K562 (cell line): ENCODE data around the gene MRPL30. TPM values are rescaled to one million over a fixed set of nuclear protein-coding genes. Genes with fewer than 3 reads are reported as not detected.
A peak's percentile ranks its signal among the peaks of the same experiment; 100 is the strongest.

Source experiments
- ARID3B ChIP-seq: fragments of 250-450 bp; sonication (Bioruptor Pico); IDR thresholded peaks from 2 replicates; pipeline ENCODE4 v1.4.0; 2020; ENCODE audit warnings: borderline replicate concordance
- GTF2B ChIP-seq: IDR thresholded peaks from 2 replicates; pipeline ENCODE4 v1.6.1; 2011; ENCODE audit not compliant: insufficient read length; ENCODE audit errors: extremely low read depth
- IFI16 ChIP-seq: fragments of 250-450 bp; sonication (Bioruptor Pico); IDR thresholded peaks from 2 replicates; pipeline ENCODE4 v2.1.2; 2022; ENCODE audit warnings: mild to moderate bottlenecking, inconsistent platforms
- MECOM ChIP-seq: fragments of 250-450 bp; sonication (Bioruptor Pico); IDR thresholded peaks from 2 replicates; pipeline ENCODE4 v1.8.0; 2022; ENCODE audit warnings: inconsistent platforms
- NFIC ChIP-seq: fragments of 450-650 bp; IDR thresholded peaks from 2 replicates; pipeline ENCODE4 v1.6.1; 2017; ENCODE audit warnings: mild to moderate bottlenecking, inconsistent platforms
- RAD51 ChIP-seq: fragments of 450-650 bp; IDR thresholded peaks from 2 replicates; pipeline ENCODE4 v1.7.1; 2016; ENCODE audit warnings: low read depth, mild to moderate bottlenecking, borderline replicate concordance
- SAFB ChIP-seq: fragments of 200-400 bp; formaldehyde crosslinking; IDR thresholded peaks from 2 replicates; pipeline ENCODE4 v1.6.1; 2017; ENCODE audit warnings: low read depth, low read length, borderline replicate concordance
- SIX5 ChIP-seq, 2 experiments: IDR thresholded peaks; 2 replicates each; pipeline ENCODE4 v1.6.1; 2011; ENCODE audit warnings: low read length in 2 of 2, borderline replicate concordance in 1 of 2, low read depth in 1 of 2, mild to moderate bottlenecking in 1 of 2, moderate library complexity in 1 of 2; ENCODE audit not compliant: insufficient read depth in 1 of 2
- TCF3 ChIP-seq: sonication (generic); formaldehyde crosslinking; IDR thresholded peaks from 2 replicates; pipeline ENCODE4 v1.4.0; 2020; ENCODE audit warnings: mild to moderate bottlenecking, missing genetic modification reagents
- THRAP3 ChIP-seq: fragments of 450-650 bp; IDR thresholded peaks from 2 replicates; pipeline ENCODE4 v1.6.1; 2016; ENCODE audit warnings: mild to moderate bottlenecking, inconsistent platforms, borderline replicate concordance
- USF2 ChIP-seq: sonication (generic); formaldehyde crosslinking; IDR thresholded peaks from 2 replicates; pipeline ENCODE4 v1.5.0; 2020; ENCODE audit warnings: missing genetic modification reagents
- ZFP1 ChIP-seq: fragments of 450-650 bp; formaldehyde crosslinking; IDR thresholded peaks from 2 replicates; pipeline ENCODE4 v1.4.0; 2020; ENCODE audit warnings: mild to moderate bottlenecking, mixed read lengths
- ZNF449 ChIP-seq: fragments of 250-450 bp; sonication (Bioruptor Pico); IDR thresholded peaks from 2 replicates; pipeline ENCODE4 v1.8.0; 2022; ENCODE audit warnings: moderate library complexity, mild to moderate bottlenecking, inconsistent platforms
- ZNF518B ChIP-seq: fragments of 250-450 bp; sonication (Bioruptor Pico); IDR thresholded peaks from 2 replicates; pipeline ENCODE4 v1.5.0; 2021; ENCODE audit warnings: mild to moderate bottlenecking, moderate library complexity
- ZNF586 ChIP-seq: fragments of 450-650 bp; formaldehyde crosslinking; conservative IDR thresholded peaks from 2 replicates; pipeline ENCODE4 v1.4.0; 2020; ENCODE audit warnings: mild to moderate bottlenecking, moderate library complexity
- ZNF77 ChIP-seq: fragments of 250-450 bp; sonication (Bioruptor Pico); IDR thresholded peaks from 2 replicates; pipeline ENCODE4 v1.5.0; 2020
- polyA plus RNA-seq, 8 experiments: library from polyadenylated mRNA; depleted of rRNA in 4 of 8; stranded (reverse) in 5 of 8; unstranded in 3 of 8; fragments of >200 nt; fragmentation: Nextera tagmentation in 2 of 8; fragmentation: Illumina TruSeq in 1 of 8; extraction: Ambion mirVana in 2 of 8; extraction: Trizol in 1 of 8; gene quantifications; 2 replicates each; pipeline versions ENCODE4 v1.2.1 to v1.2.3, GENCODE V29; 2011 to 2014; ENCODE audit warnings: inconsistent platforms in 1 of 8, missing spikeins in 1 of 8
- total RNA-seq, 7 experiments: library from RNA; depleted of rRNA in 6 of 7; stranded (reverse); fragments of >200 nt in 6 of 7; fragmentation: Illumina TruSeq in 2 of 7; extraction: Trizol in 2 of 7; gene quantifications; 2 replicates each; pipeline versions ENCODE4 v1.2.1 to v1.2.3, GENCODE V29; 2011 to 2021; ENCODE audit warnings: low replicate concordance in 1 of 7
- TF ChIP-seq, protein P1 (sequence below): fragments of 250-450 bp; sonication (Bioruptor Pico); IDR thresholded peaks from 2 replicates; pipeline ENCODE4 v1.8.0; 2021; ENCODE audit warnings: moderate library complexity, mild to moderate bottlenecking, inconsistent platforms

MRPL30 gene
- total and polyA plus RNA-seq, 9 of the 15 experiments (the other 6 are each of a cell fraction or from before 2014, with no cell fraction given), result 63.3 to 130 (median 87.0) TPM

GRCh38 chr2:99180755-99181623 lies at the start of gene MRPL30, which contains the start of gene MITD1 (continued):
- no peak for TF ChIP-seq THRAP3
- TF ChIP-seq USF2 (CRISPR knock-in tag), result peak; percentile 96
- TF ChIP-seq, protein P1, sequence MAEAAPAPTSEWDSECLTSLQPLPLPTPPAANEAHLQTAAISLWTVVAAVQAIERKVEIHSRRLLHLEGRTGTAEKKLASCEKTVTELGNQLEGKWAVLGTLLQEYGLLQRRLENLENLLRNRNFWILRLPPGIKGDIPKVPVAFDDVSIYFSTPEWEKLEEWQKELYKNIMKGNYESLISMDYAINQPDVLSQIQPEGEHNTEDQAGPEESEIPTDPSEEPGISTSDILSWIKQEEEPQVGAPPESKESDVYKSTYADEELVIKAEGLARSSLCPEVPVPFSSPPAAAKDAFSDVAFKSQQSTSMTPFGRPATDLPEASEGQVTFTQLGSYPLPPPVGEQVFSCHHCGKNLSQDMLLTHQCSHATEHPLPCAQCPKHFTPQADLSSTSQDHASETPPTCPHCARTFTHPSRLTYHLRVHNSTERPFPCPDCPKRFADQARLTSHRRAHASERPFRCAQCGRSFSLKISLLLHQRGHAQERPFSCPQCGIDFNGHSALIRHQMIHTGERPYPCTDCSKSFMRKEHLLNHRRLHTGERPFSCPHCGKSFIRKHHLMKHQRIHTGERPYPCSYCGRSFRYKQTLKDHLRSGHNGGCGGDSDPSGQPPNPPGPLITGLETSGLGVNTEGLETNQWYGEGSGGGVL (CRISPR knock-in tag), result no peak
- no peak for TF ChIP-seq ZNF449 (CRISPR knock-in tag)
- TF ChIP-seq ZNF586 (CRISPR knock-in tag), result no peak
- TF ChIP-seq ZNF518B (CRISPR knock-in tag), result no peak
- no peak for TF ChIP-seq SAFB
- TF ChIP-seq IFI16, result no peak
- TF ChIP-seq RAD51, result peak; percentile 95
- no peak for TF ChIP-seq ZFP1 (CRISPR knock-in tag)
- no peak for TF ChIP-seq ZNF77 (CRISPR knock-in tag)
- peak; percentile 67 for TF ChIP-seq NFIC
- TF ChIP-seq TCF3 (CRISPR knock-in tag), result no peak
- no peak for TF ChIP-seq ARID3B
- no peak for TF ChIP-seq MECOM (CRISPR knock-in tag)
- peak; percentile 73 for TF ChIP-seq GTF2B
- TF ChIP-seq SIX5 (IDR thresholded peaks at IDR 0.05; ENCODE audit: borderline replicate concordance in 1 of 2, insufficient read depth in 1 of 2, low read depth in 1 of 2, low read length in 2 of 2), result peak; percentile 59 to 64; a peak in 3 of 4 replicates
